Stomach smooth muscle (tissue), 2 donors: ENCODE results near the gene TMBIM6.
"Not testable (repeated sequence)": the region's sequence is repeated elsewhere in the genome, so short reads cannot be mapped to it uniquely, and the experiment has no call there.

ENCODE experiments used
- H3K27ac ChIP-seq: one replicate; pipeline ENCODE4 v1.7.0; 2013; ENCODE audit warnings: mild to moderate bottlenecking, low read length, inconsistent platforms
- H3K27me3 ChIP-seq, 2 donors: one replicate each; pipeline ENCODE4 v1.7.0; 2013; ENCODE audit warnings: low read length in 2 of 2; ENCODE audit not compliant: insufficient read depth in 2 of 2, control insufficient read depth in 1 of 2
- H3K36me3 ChIP-seq, 2 donors: one replicate each; pipeline ENCODE4 v1.7.0; 2013; ENCODE audit warnings: low read length in 2 of 2; ENCODE audit not compliant: control insufficient read depth in 2 of 2, insufficient read depth in 2 of 2
- H3K4me1 ChIP-seq: one replicate; pipeline ENCODE4 v1.7.0; 2013; ENCODE audit warnings: low read length; ENCODE audit not compliant: control insufficient read depth, insufficient read depth
- H3K4me3 ChIP-seq, 2 donors: one replicate each; pipeline ENCODE4 v1.7.0; 2013; ENCODE audit warnings: low read length in 2 of 2
- H3K9ac ChIP-seq, 2 donors: one replicate each; pipeline ENCODE4 v1.7.0; 2013; ENCODE audit warnings: low read length in 2 of 2, mild to moderate bottlenecking in 1 of 2
- H3K9me3 ChIP-seq, 2 donors: one replicate each; pipeline ENCODE4 v1.7.0; 2013; ENCODE audit warnings: low read length in 2 of 2; ENCODE audit not compliant: control insufficient read depth in 2 of 2
- donor health status: healthy.
- donor health status: Pancreatic carcinoma.

The TMBIM6 gene

DNA sequence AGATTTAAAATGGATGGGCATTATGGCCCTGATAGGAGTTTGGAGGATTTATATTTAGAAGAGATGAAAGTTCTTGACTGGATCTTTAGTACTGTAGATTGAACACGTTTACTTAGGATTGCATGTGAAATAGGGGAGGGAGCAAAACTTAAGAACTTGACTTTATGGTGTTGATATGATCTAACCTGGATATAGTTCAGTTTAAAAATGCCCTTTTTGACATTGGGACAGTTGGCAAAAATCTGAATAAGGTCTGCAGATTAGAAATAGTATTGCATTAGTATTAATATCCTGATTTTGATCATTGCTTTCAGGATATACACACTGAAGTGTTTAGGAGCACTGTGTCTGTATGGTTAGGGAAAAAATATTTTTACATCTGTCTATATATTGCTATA is 9.6 kb downstream of the TMBIM6 start:
- Histone ChIP-seq H3K27me3 (no peaks in the 10 kb centered on the region), H3K9me3 (no peaks in the 10 kb centered on the region), H3K4me1 (peaks cover 19% of the 10 kb centered on the region), H3K4me3 (no peak overlapping the region), H3K36me3 (peaks cover 18 to 19% of the 10 kb centered on the region in 2 donors), H3K27ac (no peak overlapping the region), H3K9ac (no peak overlapping the region)

DNA sequence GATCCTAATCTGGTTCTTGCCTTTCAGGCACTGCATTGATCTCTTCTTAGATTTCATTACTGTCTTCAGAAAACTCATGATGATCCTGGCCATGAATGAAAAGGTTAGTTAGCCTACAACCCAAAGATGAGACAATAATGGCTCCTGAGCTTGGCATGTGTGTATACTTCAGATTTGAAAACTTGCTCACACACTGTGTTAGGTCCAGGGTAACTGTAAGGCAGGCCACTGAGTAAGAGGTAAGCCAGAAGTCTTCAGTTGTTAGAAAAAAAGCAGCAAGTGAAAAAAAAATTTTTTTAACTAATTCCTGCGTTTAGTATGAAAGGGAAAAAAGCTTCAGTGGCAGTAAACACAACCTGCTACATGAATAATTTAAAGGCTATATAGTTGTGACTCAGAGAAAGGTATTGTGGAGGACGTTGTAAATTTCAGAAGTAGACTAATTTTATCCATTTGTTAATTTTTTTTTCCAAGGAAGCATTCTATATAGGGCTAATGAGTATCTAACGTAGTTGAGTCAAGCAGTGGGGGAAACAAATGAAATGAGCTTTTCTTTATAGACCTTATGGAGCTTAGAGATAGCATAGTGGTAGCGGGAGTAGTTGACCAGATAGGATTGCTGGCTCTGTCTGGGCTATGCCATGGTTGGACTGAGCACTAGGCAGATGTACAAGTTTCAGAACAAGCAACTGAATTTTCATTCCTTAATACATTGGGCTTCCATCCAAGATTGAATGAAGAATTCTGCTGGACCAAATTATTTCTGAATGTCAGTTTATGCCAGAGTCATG is 20.5 kb downstream of the TMBIM6 start:
- Histone ChIP-seq H3K36me3 (peaks cover 58 to 67% of the 10 kb centered on the region in 2 donors), H3K4me3 (no peak overlapping the region), H3K4me1 (no peaks in the 10 kb centered on the region), H3K27me3 (no peaks in the 10 kb centered on the region), H3K9me3 (no peaks in the 10 kb centered on the region), H3K27ac (no peak overlapping the region), H3K9ac (no peak overlapping the region)

DNA sequence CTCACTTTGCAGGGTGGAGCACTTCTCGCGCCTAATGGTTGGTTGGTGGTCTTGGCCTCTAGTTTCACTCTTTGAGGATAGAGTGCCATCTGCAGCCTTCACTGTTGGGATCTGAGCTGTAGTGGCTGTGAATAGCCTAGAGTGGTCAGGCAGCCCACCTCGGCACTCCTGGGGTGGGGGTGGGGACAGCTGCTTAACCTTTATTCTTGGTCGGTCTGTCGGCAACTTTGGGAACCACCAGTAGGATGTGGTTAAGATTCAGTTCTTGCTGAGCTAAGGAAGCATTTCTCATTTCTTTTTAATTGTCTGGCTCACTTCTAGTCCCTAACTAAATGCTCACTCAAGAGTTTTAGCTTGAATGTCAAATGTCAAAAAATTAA is 21.1 kb downstream of the TMBIM6 start:
- Histone ChIP-seq H3K9me3 (no peaks in the 10 kb centered on the region), H3K27ac (no peak overlapping the region), H3K36me3 (peaks cover 54 to 62% of the 10 kb centered on the region in 2 donors), H3K4me1 (no peaks in the 10 kb centered on the region), H3K27me3 (no peaks in the 10 kb centered on the region), H3K9ac (no peak overlapping the region), H3K4me3 (no peak overlapping the region)

DNA sequence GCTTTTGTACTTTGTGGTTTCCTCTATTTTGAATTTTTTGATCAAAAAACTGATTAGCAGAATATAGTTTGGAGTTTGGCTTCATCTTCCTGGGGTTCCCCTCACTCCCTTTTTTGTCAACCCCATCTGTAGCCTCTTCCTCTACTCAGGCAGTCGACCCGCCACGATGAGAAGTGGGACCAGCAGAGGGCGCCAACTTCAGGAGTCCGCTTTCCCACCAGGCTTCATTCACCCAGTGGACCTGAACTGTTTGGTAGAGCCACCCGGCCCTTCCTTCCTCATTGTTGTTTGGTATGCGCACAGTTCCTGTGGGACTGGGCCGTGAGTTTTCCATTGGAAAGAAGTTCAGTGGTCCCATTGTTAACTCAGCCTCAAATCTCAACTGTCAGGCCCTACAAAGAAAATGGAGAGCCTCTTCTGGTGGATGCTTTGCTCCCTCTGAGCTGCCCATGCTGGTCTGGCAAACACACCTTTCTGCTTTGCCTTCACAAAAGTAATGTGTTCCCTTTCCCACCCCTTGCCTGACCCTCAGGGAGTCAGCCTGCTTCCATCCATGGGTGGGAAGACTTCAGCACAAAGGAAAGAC is 21.7 kb downstream of the TMBIM6 start:
- Histone ChIP-seq H3K27ac (no peak overlapping the region), H3K9me3 (no peaks in the 10 kb centered on the region), H3K4me1 (no peaks in the 10 kb centered on the region), H3K36me3 (peaks cover 50 to 55% of the 10 kb centered on the region in 2 donors), H3K9ac (no peak overlapping the region), H3K27me3 (no peaks in the 10 kb centered on the region), H3K4me3 (no peak overlapping the region)

DNA sequence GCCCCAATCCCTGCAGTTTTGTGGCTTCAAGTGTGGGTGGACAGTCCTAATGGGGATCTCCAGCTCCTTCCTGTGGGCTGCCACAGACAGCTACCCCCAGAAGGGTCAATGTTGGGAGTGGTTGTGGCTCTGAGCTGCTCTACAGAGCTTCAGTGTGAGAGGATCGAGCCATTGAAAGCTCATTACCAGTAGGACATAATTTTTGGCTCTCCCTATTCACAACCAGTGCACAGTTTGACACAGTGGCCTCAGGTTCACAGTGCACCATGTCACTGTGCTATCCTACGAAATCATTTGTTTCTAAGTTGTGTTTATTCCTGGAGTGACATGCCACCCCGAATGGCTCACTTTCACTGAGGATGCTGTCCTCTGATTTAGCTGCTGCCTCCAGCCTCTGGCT is 22.8 kb downstream of the TMBIM6 start:
- H3K27ac ChIP-seq, result no peak overlapping the region
- H3K9ac ChIP-seq, result no peak overlapping the region
- H3K27me3 ChIP-seq, result no peaks in the 10 kb centered on the region
- H3K36me3 ChIP-seq, result peaks cover 40 to 45% of the 10 kb centered on the region in 2 donors
- H3K4me1 ChIP-seq, result no peaks in the 10 kb centered on the region
- H3K9me3 ChIP-seq, result no peaks in the 10 kb centered on the region
- H3K4me3 ChIP-seq, result no peak overlapping the region

DNA sequence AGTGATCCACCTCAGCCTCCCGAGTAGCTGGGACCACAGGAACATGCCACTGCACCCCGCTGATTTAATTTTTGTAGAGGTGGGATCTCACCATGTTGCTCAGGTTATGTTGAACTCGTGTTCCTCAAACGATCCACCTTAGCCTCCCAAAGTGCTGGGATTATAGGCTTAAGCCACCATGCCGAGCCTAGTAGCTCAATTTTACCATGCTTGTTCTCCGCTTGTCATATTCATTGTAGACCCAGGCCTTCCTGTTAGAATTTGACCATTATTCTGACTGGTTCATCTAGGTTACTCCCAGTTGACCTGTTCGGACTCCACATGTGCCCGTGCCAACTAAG is 24.7 kb downstream of the TMBIM6 start:
- no peak overlapping the region for H3K4me3 ChIP-seq
- no peaks in the 10 kb centered on the region for H3K4me1 ChIP-seq
- peaks cover 33 to 36% of the 10 kb centered on the region in 2 donors for H3K36me3 ChIP-seq
- no peaks in the 10 kb centered on the region for H3K27me3 ChIP-seq
- H3K9me3 ChIP-seq, result no peaks in the 10 kb centered on the region
- H3K9ac ChIP-seq, result no peak overlapping the region
- no peak overlapping the region for H3K27ac ChIP-seq

DNA sequence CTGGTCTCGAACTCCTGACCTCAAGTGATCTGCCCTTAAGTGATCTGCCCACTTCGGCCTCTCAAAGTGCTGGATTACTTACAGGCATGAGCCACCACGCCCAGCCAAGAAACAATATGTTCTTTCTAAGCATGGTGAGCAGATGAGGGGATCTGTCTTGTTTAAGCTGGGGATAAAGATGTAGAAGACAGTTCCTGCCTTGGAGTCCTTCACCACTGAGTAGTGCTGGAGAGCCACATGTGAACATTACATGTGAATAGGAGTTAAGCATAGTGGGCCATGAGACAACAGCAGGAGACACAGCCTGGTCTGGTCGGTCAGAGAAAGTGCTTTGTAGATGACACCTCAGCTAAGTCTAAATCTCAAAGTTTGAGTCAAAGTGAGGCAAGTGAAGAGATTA is 26.0 kb downstream of the TMBIM6 start:
- Histone ChIP-seq H3K27me3 (no peaks in the 10 kb centered on the region), H3K4me1 (no peaks in the 10 kb centered on the region), H3K4me3 (no peak overlapping the region), H3K9ac (no peak overlapping the region), H3K36me3 (peaks cover 20 to 24% of the 10 kb centered on the region in 2 donors), H3K27ac (no peak overlapping the region), H3K9me3 (no peaks in the 10 kb centered on the region)

DNA sequence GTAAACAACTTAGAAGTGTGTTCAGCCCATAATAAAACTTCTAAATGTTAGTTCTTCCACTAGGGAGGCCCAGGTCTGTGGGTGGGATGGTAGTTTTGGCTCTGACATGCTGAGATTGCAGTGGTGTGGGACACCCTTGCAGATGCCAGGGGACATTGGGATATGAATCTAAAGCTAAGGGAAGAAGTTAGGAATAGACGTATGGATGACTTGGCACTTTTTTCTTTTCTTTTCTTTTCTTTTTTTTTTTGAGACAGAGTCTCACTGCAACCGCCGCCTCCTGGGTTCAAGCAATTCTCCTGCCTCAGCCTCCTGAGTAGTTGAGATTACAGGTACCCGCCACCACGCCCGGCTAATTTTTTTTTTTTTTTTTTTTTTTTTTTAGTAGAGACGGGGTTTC is 31.7 kb downstream of the TMBIM6 start:
- H3K9me3 ChIP-seq, H3K36me3 ChIP-seq, H3K4me1 ChIP-seq, H3K27ac ChIP-seq, H3K4me3 ChIP-seq, H3K27me3 ChIP-seq, H3K9ac ChIP-seq: not testable (repeated sequence)

DNA sequence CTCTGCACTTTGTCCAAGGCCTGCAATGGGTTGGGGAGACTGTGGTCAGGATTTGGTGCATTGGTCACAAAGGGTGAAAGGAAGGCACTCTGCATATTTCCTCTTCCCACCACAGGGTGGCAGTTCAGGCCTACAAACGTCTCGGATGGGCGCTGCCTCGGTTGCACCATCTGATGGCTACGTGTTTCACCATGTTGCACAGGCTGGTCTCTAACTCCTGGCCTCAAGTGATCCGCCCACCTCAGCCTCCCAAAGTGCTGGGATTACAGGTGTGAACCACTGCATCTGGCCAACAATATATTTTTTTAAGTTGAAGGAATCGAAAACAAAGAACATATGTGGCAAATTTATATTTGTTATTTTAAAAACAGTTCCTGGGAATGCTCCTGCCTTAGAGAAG is 35.1 kb downstream of the TMBIM6 start:
- Histone ChIP-seq H3K36me3 (no peaks in the 10 kb centered on the region), H3K9me3 (no peaks in the 10 kb centered on the region), H3K27me3 (peaks cover 2 to 4% of the 10 kb centered on the region in 2 donors), H3K4me3 (no peak overlapping the region), H3K4me1 (no peaks in the 10 kb centered on the region), H3K27ac (no peak overlapping the region), H3K9ac (no peak overlapping the region)

DNA sequence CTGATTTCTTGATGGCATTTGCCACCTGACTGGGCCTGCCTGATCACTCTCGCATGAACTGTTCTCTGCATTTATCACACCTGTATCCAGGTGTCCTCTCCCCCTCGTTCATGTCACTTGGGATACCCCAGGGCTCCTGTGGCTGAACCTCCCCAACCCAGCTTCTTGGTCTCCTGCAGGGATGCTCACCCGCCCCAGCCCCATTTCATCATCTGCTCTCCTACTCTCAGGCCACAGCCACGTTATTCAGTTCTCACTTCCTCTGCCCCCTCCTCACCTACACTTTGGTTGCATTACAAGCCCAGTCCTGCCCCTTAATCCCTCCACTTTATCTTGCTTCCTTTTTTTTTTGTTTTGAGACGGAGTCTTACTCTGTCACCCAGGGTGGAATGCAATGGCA is 35.5 kb downstream of the TMBIM6 start:
- H3K36me3 ChIP-seq, result no peaks in the 10 kb centered on the region

DNA sequence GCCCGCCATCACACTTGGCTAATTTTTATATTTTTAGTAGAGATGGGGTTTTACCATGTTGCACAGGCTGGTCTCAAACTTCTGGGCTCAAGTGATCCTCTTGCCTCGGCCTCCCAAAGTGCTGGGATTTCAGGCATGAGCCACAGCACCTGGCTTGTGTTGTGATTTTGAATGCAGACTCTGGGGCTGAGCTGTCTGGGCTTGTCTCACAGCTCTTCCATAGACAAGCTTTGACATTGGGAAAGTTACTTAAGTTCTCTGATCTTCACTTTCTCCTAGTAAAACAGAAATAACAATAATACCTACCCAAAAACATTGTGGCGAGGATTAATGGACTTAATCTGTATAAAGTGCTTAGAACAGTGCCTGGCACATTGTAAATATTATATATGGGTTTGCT is 36.0 kb downstream of the TMBIM6 start:
- Histone ChIP-seq H3K9me3 (no peaks in the 10 kb centered on the region), H3K4me3 (no peak overlapping the region), H3K27me3 (peaks cover 2 to 4% of the 10 kb centered on the region in 2 donors), H3K36me3 (no peaks in the 10 kb centered on the region), H3K4me1 (no peaks in the 10 kb centered on the region), H3K9ac (no peak overlapping the region), H3K27ac (no peak overlapping the region)

More for the DNA sequence above, 35.5 kb downstream of the TMBIM6 start:
- no peak overlapping the region for H3K4me3 ChIP-seq
- H3K4me1 ChIP-seq, result no peaks in the 10 kb centered on the region
- H3K9me3 ChIP-seq, result no peaks in the 10 kb centered on the region
- H3K27me3 ChIP-seq, result peaks cover 2 to 4% of the 10 kb centered on the region in 2 donors
- H3K9ac ChIP-seq, result no peak overlapping the region
- no peak overlapping the region for H3K27ac ChIP-seq
